GM10266 (cell line): ENCODE measurements around the gene DGKI.

Experiments
- DNase-seq: peaks from one replicate; pipeline ENCODE4 v3.0.0; 2012; ENCODE audit errors: extremely low spot score
- TF ChIP-seq, protein P1 (sequence below): IDR thresholded peaks from 2 replicates; pipeline ENCODE4 v1.5.1; 2012; ENCODE audit warnings: mild to moderate bottlenecking, low read depth; ENCODE audit not compliant: control insufficient read depth, insufficient read depth; ENCODE audit errors: missing control alignments

The DGKI gene

DNA sequence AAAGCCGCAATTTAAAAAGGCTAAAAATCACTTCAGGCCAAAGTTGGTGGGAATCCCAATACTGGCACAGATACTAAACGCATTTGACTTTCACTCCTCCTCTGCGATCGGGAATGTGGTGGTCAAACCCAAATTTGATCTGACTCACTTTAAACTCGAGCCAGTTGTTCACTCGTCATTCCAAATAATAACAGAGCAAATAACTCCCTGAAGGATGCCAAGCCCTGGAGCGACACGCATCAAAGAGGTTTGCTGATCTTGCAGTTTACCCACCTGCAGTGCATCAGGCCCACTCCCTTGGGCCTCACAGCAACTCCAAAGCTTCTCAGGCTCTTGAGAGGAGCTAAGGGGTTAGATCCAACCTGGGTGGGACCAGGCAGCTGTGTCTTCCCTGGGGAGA is 515.4 kb downstream of the DGKI start:
- no peak for DNase-seq
- TF ChIP-seq, protein P1, sequence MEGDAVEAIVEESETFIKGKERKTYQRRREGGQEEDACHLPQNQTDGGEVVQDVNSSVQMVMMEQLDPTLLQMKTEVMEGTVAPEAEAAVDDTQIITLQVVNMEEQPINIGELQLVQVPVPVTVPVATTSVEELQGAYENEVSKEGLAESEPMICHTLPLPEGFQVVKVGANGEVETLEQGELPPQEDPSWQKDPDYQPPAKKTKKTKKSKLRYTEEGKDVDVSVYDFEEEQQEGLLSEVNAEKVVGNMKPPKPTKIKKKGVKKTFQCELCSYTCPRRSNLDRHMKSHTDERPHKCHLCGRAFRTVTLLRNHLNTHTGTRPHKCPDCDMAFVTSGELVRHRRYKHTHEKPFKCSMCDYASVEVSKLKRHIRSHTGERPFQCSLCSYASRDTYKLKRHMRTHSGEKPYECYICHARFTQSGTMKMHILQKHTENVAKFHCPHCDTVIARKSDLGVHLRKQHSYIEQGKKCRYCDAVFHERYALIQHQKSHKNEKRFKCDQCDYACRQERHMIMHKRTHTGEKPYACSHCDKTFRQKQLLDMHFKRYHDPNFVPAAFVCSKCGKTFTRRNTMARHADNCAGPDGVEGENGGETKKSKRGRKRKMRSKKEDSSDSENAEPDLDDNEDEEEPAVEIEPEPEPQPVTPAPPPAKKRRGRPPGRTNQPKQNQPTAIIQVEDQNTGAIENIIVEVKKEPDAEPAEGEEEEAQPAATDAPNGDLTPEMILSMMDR = no peak
